Keratinocyte (primary cell): ENCODE results near the gene GJA3. TPM values are rescaled to one million over a fixed set of nuclear protein-coding genes. Genes with fewer than 3 reads are reported as not detected.

Experiments used
- DNase-seq: peaks from one replicate; pipeline ENCODE4 v3.0.0-alpha.2; 2011; ENCODE audit warnings: low read depth, missing footprints, low spot score
- FAIRE-seq: peaks from 2 replicates; lab custom pipeline; 2011; peaks lifted over from hg19 to GRCh38; lab: Jason Lieb, UNC
- H2AFZ ChIP-seq: 2 replicates; pipeline ENCODE4 v1.6.0; 2012; ENCODE audit warnings: low read length, control low read depth, inconsistent platforms; ENCODE audit not compliant: control insufficient read depth
- H3K27ac ChIP-seq: 2 replicates; pipeline ENCODE4 v1.5.1; 2011; ENCODE audit warnings: low read length; ENCODE audit not compliant: control insufficient read depth, insufficient read depth
- H3K27me3 ChIP-seq: 3 replicates; pipeline ENCODE4 v1.6.0; 2011; ENCODE audit warnings: low read length; ENCODE audit not compliant: control insufficient read depth, insufficient read depth; ENCODE audit errors: extremely low read depth
- H3K36me3 ChIP-seq, 2 experiments: 2 replicates in 1 of 2; 3 replicates in 1 of 2; pipeline ENCODE4 v1.5.1; 2011; ENCODE audit warnings: low read length in 2 of 2, mild to moderate bottlenecking in 1 of 2; ENCODE audit not compliant: control insufficient read depth in 2 of 2, insufficient read depth in 2 of 2; ENCODE audit errors: extremely low read depth in 1 of 2
- H3K4me1 ChIP-seq: 3 replicates; pipeline ENCODE4 v1.5.1; 2011; ENCODE audit warnings: low read length; ENCODE audit not compliant: control insufficient read depth, insufficient read depth; ENCODE audit errors: extremely low read depth
- H3K4me2 ChIP-seq: 3 replicates; pipeline ENCODE4 v1.6.0; 2011; ENCODE audit warnings: low read depth, low read length; ENCODE audit not compliant: control insufficient read depth, insufficient read depth; ENCODE audit errors: extremely low read depth
- H3K4me3 ChIP-seq, 3 experiments: fragments of 200-600 bp in 1 of 3; sonication (generic) in 1 of 3; 2 replicates in 2 of 3; 3 replicates in 1 of 3; pipeline ENCODE4 v1.5.1; 2011 to 2016; ENCODE audit warnings: low read length in 3 of 3, mild to moderate bottlenecking in 3 of 3, control low read depth in 2 of 3, inconsistent platforms in 1 of 3, low read depth in 1 of 3, mixed read lengths in 1 of 3, mixed run types in 1 of 3, moderate library complexity in 1 of 3; ENCODE audit not compliant: control insufficient read depth in 2 of 3, insufficient read depth in 2 of 3; ENCODE audit errors: extremely low read depth in 1 of 3
- H3K79me2 ChIP-seq: 2 replicates; pipeline ENCODE4 v1.6.0; 2012; ENCODE audit warnings: low read length; ENCODE audit not compliant: control insufficient read depth, insufficient read depth
- H3K9ac ChIP-seq: 3 replicates; pipeline ENCODE4 v1.6.0; 2011; ENCODE audit warnings: low read length; ENCODE audit not compliant: control insufficient read depth, insufficient read depth; ENCODE audit errors: extremely low read depth
- H3K9me1 ChIP-seq: 3 replicates; pipeline ENCODE4 v1.6.0; 2011; ENCODE audit warnings: low read length; ENCODE audit not compliant: control insufficient read depth, insufficient read depth; ENCODE audit errors: extremely low read depth
- H3K9me3 ChIP-seq: 2 replicates; pipeline ENCODE4 v1.5.1; 2012; ENCODE audit warnings: low read depth, low read length; ENCODE audit not compliant: control insufficient read depth
- H4K20me1 ChIP-seq: 3 replicates; pipeline ENCODE4 v1.6.0; 2011; ENCODE audit warnings: low read length; ENCODE audit not compliant: control insufficient read depth, insufficient read depth; ENCODE audit errors: extremely low read depth
- EZH2 ChIP-seq: IDR thresholded peaks from one replicate; pipeline ENCODE4 v1.6.1; 2012; ENCODE audit warnings: inconsistent platforms, mild to moderate bottlenecking, low read length, moderate library complexity
- dilution Hi-C: fragments of 300-500 bp; cut with MboI; formaldehyde crosslinking; loops from one replicate; pipeline ENCODE4 v1.7.0; 2020; ENCODE audit warnings: low sequenced_read_pairs; ENCODE audit not compliant: extremely low pct_ligation_motif_present
- polyA plus RNA-seq, 5 experiments: library from polyadenylated mRNA; depleted of rRNA in 3 of 5; stranded (reverse) in 3 of 5; stranded (forward) in 1 of 5; unstranded in 1 of 5; fragments of >200 nt; gene quantifications; 1 replicate in 1 of 5; 2 replicates in 3 of 5; 3 replicates in 1 of 5; pipeline versions ENCODE4 v1.2.1 to v1.2.3, GENCODE V29; 2011 to 2012; ENCODE audit warnings: missing spikeins in 2 of 5, low read depth in 1 of 5, low replicate concordance in 1 of 5
- TF ChIP-seq, protein P1 (sequence below), 3 experiments: IDR thresholded peaks in 1 of 3; conservative IDR thresholded peaks in 1 of 3; optimal IDR thresholded peaks in 1 of 3; 2 replicates in 2 of 3; 3 replicates in 1 of 3; pipeline versions ENCODE3 to v1.5.1; 2011; ENCODE audit warnings: low read length in 3 of 3, mild to moderate bottlenecking in 3 of 3, moderate library complexity in 2 of 3, control low read depth in 1 of 3, inconsistent platforms in 1 of 3; ENCODE audit not compliant: insufficient read depth in 2 of 3; ENCODE audit errors: extremely low read depth in 1 of 3

The GJA3 gene
- polyA plus RNA-seq, 1 donor (not counting 4 experiments of a cell fraction or from before 2014, with no cell fraction given): 0.09 TPM

- Histone ChIP-seq H3K4me2 (peak overlapping the region; percentile 31), H3K9ac (no peak overlapping the region), H3K9me1 (no peaks in the 10 kb centered on the region), H3K27me3 (peaks cover 17% of the 10 kb centered on the region), H3K79me2 (no peaks in the 10 kb centered on the region), H3K4me1 (no peaks in the 10 kb centered on the region), H2AFZ (no peak overlapping the region), H3K36me3 (no peaks in the 10 kb centered on the region), H3K27ac (no peak overlapping the region), H4K20me1 (no peaks in the 10 kb centered on the region), H3K9me3 (no peaks in the 10 kb centered on the region), H3K4me3 (no peak overlapping the region)
- dilution Hi-C loops: no loop called here
- DNase-seq (no peak), FAIRE-seq (no peak)
- TF ChIP-seq, protein P1, sequence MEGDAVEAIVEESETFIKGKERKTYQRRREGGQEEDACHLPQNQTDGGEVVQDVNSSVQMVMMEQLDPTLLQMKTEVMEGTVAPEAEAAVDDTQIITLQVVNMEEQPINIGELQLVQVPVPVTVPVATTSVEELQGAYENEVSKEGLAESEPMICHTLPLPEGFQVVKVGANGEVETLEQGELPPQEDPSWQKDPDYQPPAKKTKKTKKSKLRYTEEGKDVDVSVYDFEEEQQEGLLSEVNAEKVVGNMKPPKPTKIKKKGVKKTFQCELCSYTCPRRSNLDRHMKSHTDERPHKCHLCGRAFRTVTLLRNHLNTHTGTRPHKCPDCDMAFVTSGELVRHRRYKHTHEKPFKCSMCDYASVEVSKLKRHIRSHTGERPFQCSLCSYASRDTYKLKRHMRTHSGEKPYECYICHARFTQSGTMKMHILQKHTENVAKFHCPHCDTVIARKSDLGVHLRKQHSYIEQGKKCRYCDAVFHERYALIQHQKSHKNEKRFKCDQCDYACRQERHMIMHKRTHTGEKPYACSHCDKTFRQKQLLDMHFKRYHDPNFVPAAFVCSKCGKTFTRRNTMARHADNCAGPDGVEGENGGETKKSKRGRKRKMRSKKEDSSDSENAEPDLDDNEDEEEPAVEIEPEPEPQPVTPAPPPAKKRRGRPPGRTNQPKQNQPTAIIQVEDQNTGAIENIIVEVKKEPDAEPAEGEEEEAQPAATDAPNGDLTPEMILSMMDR (optimal IDR thresholded peaks at IDR 0.05 in 1 of 3, IDR thresholded peaks at IDR 0.05 in 1 of 3, conservative IDR thresholded peaks at IDR 0.05 in 1 of 3; ENCODE audit: extremely low read depth in 1 of 3, insufficient read depth in 2 of 3, low read length in 3 of 3): no peak
Measured at GRCh38 chr13:20102525-20103180, 58.2 kb downstream of the GJA3 start.

- H3K36me3 ChIP-seq: no peaks in the 10 kb centered on the region
- H3K4me2 ChIP-seq: no peak overlapping the region
- H3K4me3 ChIP-seq: no peak overlapping the region
- no peak overlapping the region for H3K27ac ChIP-seq
- TF ChIP-seq EZH2: no peak
- TF ChIP-seq, protein P1 (optimal IDR thresholded peaks at IDR 0.05 in 1 of 3, IDR thresholded peaks at IDR 0.05 in 1 of 3, conservative IDR thresholded peaks at IDR 0.05 in 1 of 3; ENCODE audit: extremely low read depth in 1 of 3, insufficient read depth in 2 of 3, low read length in 3 of 3): no peak
- H3K9me3 ChIP-seq: no peaks in the 10 kb centered on the region
- H2AFZ ChIP-seq: no peak overlapping the region
- no peaks in the 10 kb centered on the region for H3K9me1 ChIP-seq
- H3K79me2 ChIP-seq: no peaks in the 10 kb centered on the region
- DNase-seq (no peak), FAIRE-seq (no peak)
- no peaks in the 10 kb centered on the region for H3K4me1 ChIP-seq
- H3K9ac ChIP-seq: no peak overlapping the region
- dilution Hi-C loops: no loop called here
- no peaks in the 10 kb centered on the region for H4K20me1 ChIP-seq
- H3K27me3 ChIP-seq: peaks cover 17% of the 10 kb centered on the region
Measured at GRCh38 chr13:20101467-20102316, 59.2 kb downstream of the GJA3 start.
